ENCODE data around the gene SH3RF2. TPM values are rescaled to one million over a fixed set of nuclear protein-coding genes. Genes with fewer than 3 reads are reported as not detected.

SH3RF2 gene
- total RNA-seq, 2 experiments from 2014 or later, result not detected

DNA sequence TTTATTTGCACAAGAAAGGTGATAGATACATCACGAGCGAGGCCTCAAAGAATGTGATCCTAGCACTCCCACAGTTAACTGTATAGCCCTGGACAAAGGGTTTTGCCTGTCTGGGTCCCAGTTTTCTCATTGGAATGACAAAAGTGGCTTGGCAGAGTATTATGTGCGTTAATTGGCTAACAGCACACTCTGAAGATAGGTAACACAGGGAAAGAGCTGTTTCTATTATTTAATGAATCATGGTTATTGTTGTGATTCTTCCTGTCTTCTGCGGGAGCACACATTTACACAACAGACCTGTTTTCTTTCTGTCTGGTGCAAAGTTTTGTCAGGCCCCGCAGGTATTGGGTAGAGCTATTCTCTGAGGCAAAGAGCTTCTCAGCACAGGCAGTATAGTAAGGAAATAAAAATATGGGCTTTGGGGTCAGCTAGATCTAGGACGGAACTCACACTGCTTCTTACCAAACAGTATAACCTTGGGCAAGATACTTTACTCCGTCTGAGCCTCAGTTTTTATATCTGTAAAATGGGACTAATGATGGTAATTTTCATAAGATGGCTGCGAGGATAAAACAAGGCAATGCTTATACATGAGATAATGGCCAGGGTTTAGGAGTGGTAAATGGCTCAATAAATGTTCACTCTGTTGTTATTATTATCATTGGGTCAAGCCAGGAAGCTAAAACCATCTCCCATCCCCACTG, 90.1 kb downstream of the SH3RF2 start:
- POLR2A ChIA-PET, result no interaction called here
- CTCF ChIA-PET, result no interaction called here

DNA sequence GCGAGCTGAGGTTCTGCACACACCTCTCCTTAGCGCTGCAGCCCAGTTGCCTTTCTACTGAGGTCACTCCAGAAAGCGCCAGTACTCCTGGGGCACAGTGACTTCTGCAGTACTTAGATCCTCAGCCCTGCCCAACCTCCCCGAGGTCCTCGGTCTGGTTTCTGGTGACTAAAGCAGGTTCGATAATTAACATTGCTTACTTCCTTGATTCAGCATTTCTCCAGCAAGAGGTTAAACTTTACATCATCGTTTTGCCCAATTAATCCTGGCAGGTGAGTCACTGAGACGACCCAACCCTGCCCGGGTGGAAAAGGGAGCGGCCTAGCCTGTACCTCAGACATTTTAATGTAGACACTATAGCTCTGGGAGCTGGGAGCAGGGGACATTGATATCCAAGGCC, 91.4 kb downstream of the SH3RF2 start:
- POLR2A ChIA-PET, result no interaction called here
- CTCF ChIA-PET, result no interaction called here

DNA sequence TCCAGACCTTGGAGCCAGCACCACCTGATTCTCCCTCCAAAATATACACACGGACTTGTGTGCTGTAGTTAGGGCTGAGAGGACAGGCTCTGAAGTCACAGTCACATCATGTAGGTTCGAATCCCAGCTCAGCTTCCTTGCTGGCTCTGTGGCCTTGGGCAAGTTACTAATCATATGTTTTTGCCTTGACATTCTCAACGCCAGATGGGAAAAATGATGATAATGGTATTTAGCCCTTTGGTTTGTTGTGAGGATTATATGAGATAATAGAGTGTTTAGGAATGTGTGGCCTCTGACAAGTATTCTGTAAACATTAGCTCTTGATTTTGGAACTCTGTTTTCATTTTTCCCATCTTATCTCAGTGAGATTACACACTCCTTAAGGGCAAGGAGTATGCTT, 96.5 kb downstream of the SH3RF2 start:
- ChIA-PET POLR2A (interaction anchor here (0.6 kb wide), 1 partner anchor 82 kb away, joined by 3 read pairs; no protein-coding TSS in a partner anchor), CTCF (interaction anchor here (0.6 kb wide), 1 partner anchor 1066 kb away, joined by 3 read pairs; no protein-coding TSS in a partner anchor)

DNA sequence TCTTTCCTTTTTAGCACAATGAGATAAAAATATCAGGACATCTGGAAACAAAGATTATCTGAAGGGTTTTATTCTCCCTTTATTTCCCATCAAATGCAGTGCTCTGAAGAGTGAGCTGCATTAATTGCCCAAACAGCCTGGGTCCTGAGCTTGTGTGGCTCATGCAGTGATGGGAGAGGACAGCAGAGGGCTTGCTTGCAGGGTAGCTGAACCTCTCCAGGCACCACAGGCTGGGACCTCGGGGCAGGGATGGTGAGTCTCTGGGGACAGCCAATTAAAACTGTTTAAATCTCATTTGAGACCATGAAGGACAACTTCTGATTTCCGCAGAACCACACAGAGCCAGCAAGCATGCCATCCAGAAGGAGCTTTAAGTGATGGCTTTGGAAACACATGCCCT, 97.7 kb downstream of the SH3RF2 start:
- CTCF ChIA-PET, result no interaction called here
- POLR2A ChIA-PET, result no interaction called here

DNA sequence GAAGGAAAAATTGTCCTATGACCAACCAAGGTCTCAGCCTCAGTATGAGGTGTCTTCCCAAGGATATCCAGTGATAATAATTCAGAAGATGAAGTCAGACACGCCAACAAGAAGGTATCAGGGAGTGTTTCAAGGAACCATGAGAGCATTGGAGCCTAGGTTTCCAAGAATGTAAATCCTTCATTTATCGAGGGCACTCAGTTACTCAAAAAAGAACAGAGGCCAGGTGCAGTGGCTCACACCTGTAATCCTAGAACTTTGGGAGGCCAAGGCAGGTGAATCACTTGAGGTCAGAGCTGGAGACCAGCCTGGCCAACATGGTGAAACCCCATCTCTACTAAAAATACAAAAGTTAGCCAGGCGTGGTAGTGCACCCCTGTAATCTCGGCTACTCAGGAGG, 98.2 kb downstream of the SH3RF2 start:
- POLR2A ChIA-PET, result no interaction called here
- CTCF ChIA-PET, result no interaction called here

DNA sequence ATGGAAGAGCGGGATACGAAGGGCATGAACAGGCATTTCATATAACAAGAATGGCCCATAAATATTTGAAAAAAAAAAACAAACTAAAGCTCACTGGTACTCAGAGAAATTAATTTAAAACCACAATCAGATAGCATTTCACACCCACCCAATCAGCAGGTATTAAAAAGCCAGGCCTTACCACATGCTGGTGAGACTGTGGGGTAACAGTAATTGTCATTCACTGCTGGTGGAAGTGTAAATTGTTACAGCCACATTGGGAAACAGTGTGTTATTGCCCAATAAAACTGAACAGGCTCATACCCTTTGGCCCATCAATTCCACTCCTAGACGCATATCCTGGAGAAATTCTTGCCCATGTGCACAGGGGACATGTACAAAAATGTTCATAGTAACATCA, 103.0 kb downstream of the SH3RF2 start:
- CTCF ChIA-PET, result no interaction called here
- POLR2A ChIA-PET, result no interaction called here

DNA sequence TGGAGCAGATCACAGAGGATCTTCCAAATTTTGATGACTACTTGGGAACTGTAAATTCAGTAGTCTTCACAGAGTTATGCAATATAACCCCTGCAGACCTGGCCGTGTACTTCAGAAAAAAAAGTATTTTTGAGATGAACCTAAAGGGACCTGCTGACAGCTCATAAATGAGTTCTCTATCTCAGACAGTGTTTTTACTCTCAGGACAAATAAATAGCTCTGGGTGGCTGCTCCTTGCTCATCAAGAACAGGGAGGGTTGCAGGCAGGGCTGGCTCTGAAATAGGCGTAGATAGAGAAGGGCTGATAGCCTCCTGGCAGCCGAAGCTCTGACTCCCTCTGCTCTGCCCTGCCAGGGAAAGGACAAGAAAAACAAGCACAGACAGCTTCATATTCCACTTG, 104.1 kb downstream of the SH3RF2 start:
- ChIA-PET CTCF (interaction anchor here (1.1 kb wide), 1 partner anchor 210 kb away, joined by 3 read pairs; no protein-coding TSS in a partner anchor), POLR2A (no interaction called here)

DNA sequence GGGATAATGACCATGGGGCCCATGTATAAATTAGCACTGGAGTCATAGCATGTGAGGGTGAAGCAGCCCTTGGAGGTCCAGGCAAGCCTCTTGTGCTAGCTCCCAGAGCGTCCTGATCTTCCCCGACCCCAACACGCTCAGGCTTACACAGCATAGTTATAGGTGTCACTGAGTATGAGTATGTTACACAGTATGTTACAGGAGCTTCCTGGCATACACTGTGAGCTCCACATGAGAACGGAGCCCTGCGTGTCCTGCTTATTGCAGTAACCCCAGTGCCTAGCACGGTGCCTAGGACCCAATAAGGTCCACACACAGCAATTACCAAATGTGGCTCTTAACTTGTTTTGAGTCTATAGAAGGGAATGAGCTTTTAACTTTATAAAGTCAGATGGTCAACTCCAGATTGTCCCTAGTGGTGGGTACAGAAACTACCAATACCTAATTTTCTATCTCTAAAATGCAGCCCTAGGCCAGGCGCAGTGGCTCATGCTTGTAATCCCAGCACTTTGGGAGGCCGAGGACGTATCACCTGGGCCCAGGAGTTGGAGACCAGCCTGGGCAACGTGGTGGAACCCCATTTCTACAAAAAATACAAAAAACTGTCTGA, 104.9 kb downstream of the SH3RF2 start:
- ChIA-PET CTCF (interaction anchor here (1.1 kb wide), 1 partner anchor 211 kb away, joined by 3 read pairs; no protein-coding TSS in a partner anchor), POLR2A (no interaction called here)

DNA sequence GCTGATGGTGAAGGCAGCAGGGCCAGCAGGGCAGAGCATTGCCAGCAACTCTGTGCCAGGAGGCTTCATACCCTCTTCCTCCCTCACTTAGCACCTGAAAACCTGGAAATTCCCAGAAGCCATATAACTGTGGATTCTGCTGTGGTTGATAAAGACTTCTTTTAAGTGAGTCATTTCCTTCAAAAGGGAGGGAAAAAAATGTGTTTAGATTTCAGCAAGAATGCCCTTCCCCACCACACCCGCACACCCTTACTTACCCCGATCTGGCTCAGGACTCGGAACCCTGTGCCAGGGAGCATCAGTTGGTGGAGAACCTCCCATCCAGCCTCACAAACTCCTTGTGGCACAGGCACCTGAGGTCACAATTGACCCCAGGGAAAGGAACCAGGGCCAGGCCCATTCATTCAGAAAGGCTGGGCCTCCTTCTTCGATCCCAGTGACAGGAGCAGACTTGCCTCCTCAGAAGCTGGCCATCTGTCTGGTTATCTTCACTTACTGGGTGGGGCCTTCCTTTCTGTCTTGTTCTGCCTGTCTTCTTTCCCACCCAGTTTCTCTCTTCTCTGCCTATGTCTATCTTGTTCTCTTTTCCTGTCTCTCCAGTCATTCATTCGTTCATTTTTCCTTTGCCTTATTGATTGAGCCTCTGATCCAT, 106.4 kb downstream of the SH3RF2 start:
- POLR2A ChIA-PET, result no interaction called here
- CTCF ChIA-PET, result no interaction called here

DNA sequence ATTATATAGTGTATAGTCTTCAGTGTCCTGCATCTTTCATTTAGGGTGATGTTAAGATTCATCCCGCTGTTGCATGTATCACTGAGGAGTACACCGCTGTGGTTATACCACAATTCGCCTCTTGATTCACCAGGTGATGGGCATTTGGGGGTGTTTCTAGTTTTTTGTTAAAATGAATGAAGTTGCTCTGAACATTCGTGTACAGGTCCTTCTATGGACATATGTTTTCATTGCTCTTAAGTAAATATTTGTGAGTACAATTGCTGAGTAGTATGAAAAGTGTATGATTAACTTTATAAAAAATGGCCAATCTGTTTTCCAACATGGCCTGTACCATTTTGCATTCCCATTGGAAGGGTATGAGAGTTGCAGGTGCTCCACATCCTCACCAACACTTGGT, 107.3 kb downstream of the SH3RF2 start:
- ChIA-PET POLR2A (no interaction called here), CTCF (no interaction called here)

DNA sequence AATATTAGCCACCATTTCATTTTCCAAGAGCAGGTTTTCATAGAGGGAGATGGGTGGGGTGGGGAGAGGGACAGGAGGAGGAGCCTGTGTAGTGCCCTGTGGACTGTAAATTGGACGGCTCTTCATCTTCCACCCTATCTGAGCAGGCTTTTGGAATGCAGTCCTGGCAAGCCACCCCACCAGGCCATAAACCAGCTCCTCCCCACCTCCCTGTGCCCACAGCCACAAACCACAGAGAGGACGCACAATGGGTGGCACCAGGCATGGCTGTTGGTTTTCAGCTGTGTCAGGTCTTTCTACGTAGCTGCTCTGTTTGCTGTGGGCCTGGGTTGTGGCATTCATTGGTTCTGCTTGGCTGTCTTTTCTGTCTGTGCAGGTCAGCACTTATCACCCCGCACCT, 111.0 kb downstream of the SH3RF2 start:
- CTCF ChIA-PET, result interaction anchor here (0.6 kb wide), 1 partner anchor 112 kb away, joined by 4 read pairs; no protein-coding TSS in a partner anchor
- POLR2A ChIA-PET, result no interaction called here

DNA sequence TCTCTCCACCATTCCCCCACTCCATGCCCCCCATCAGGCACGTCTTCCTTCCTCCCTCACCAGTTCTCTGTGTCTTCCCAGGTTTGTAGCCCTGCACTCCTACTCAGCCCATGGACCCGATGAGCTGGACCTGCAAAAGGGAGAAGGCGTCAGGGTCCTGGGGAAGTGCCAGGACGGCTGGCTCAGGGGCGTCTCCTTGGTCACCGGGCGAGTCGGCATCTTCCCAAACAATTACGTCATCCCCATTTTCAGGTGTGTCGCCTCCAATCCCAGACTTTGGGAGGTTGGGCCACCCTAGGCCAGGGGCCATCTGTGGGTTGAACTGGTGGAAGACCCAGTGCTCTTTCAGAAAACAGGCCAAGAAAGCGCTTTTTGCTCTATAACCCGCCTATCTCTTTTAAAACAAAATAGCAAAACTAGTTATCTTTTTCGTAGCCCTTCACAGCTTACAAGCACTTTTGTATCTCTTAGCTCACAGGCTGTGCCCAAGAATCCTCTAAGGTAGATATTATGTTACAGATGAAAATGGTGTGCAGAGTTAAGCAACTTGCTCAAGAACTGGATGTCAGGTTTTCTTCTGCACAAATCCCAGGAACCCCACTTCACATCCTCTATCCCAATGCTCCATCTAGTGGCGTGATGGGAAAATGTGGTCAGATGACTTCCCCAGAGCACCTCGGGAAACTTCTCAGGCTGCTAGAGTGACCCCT, 112.8 kb downstream of the SH3RF2 start:
- ChIA-PET CTCF (interaction anchor here (1.3 kb wide), 1 partner anchor 1845 kb away, joined by 3 read pairs; no protein-coding TSS in a partner anchor), POLR2A (no interaction called here)

DNA sequence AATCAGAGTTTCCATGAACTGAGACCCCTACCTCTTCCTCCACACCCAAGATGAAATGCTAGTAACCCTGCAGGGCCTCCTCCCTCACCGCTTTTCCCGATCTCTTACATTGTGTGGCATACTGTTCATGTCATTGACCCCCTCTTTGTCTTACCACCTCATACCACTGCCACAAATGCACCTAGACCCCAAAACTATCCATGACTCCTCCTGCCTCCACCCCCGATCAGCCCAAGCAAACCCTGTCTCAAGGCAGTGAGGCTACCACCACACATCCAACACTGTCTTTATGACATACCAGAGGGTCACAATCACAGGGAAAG, 113.3 kb downstream of the SH3RF2 start:
- ChIA-PET POLR2A (no interaction called here), CTCF (no interaction called here)

DNA sequence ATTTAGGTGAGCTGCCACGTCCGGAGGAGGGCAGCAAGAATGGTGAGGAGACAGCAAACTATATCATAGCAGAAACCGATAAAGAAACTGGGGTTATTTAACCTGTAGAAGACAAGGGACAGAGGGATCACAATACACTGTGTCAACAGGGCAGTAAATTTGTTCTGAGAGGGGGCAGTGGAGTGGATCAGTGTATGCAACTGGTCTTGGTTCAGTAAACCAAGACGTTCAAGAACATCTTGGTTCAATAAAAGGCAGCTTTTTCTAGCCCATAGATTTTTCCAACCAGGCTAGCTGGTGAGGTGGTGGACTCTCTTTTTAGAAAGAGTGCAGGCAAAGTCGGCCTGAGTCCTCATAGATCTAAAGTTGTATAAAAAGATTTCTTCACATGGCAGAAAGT, 113.7 kb downstream of the SH3RF2 start:
- POLR2A ChIA-PET, result no interaction called here
- CTCF ChIA-PET, result no interaction called here

DNA sequence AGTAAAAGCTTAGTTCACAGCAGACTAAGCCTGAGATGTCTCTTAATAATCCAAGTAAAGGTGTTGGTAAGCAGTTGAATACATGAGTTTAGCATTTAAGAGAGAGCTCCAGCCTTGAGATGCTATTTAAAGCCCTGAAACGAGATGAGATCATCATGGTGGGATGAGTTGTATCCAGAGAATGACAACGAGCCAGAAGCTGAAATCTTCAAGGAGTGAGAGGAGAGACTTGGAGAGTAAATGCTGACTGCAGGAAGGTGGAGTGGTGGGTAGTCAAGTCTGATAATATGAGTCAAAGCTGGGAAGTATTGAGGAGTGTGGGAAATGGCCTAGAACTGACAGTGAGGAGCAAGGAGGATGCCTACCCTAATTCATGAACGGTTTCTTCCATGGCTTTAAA, 115.3 kb downstream of the SH3RF2 start:
- ChIA-PET CTCF (no interaction called here), POLR2A (no interaction called here)

DNA sequence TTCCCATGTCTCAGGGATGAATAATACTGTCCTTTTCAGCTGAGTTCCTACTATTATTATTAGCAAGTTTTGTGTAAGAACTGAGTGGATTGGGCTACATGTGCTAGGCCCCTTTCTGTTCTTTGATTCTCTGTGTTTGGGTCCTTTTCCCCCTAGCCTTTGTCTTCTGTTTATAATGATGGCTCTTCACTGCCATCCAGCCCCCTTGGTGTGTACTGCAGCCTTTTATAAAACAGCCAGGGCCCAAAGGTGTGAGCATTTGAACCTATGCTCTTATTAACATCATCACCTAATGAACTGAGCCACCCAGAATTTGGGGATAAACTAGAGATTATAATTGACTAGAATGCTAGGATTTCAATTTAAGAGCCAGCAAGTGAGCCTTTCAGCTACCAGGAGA, 116.4 kb downstream of the SH3RF2 start:
- CTCF ChIA-PET, result no interaction called here
- POLR2A ChIA-PET, result no interaction called here

DNA sequence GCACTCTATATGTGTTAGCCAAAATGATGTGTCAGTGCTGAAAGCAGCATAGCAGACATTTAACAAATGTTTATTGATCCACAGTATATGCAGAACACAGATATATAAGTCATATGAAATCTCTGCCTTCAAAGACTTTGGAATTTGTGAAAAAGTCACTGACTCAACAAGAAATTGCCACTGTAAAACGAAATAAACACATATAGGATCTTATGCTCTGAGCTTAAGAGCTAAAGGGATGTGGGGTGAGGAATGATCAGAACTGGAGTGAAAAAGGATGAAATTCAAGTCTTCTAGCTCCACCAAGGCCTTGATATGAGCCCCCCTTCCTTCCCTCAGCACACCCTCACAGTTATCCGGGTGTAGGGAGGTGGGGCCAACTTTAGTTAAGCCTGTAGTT, 119.1 kb downstream of the SH3RF2 start:
- ChIA-PET CTCF (no interaction called here), POLR2A (no interaction called here)

DNA sequence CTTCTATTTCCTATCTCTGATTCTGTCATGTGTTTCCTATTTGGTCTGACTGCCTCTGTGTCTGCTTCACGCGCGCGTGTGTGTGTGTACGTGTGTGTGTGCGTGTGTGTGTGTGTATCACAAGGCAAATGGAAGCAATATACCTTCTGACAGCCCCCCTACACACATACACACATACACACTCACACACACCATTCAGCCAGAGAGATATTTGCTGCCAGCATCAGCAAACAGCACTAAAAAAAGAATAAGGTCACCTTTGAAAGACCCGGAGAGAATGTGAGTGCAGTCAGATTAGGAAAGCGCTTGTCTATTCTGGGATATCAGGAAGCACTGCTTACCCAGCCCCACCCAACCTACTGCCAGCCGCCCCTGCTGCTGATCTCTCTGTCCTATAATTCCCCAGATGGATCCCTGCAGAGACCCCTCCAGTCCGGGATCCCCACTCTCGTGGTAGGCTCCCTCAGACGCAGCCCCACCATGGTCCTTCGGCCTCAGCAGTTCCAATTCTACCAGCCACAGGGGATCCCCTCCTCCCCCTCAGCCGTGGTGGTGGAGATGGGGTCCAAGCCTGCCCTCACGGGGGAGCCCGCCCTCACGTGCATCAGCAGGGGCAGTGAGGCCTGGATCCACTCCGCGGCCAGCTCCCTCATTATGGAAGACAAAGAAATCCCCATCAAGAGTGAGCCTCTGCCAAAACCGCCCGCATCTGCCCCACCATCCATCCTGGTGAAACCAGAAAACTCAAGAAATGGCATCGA, 123.3 kb downstream of the SH3RF2 start:
- POLR2A ChIA-PET, result no interaction called here
- CTCF ChIA-PET, result no interaction called here

DNA sequence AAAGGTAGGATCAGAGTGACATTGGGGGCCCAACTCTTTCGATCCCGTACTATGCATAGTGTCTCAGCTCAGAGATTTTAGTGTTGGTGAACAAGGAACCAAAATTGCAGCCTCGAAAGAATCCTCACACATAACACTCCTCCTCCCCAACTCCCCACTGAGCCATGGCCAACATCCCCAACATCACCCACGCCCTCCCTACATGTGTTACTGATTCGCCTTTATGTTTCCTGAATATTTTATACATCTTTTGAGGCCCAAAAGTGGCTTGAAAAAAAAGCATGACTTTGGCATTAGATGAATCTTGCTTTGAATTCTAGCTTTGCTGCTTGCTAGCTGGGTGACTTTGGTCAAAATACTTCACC, 123.8 kb downstream of the SH3RF2 start:
- CTCF ChIA-PET, result interaction anchor here (0.7 kb wide), 1 partner anchor 42 kb away, joined by 3 read pairs; no protein-coding TSS in a partner anchor
- POLR2A ChIA-PET, result no interaction called here

DNA sequence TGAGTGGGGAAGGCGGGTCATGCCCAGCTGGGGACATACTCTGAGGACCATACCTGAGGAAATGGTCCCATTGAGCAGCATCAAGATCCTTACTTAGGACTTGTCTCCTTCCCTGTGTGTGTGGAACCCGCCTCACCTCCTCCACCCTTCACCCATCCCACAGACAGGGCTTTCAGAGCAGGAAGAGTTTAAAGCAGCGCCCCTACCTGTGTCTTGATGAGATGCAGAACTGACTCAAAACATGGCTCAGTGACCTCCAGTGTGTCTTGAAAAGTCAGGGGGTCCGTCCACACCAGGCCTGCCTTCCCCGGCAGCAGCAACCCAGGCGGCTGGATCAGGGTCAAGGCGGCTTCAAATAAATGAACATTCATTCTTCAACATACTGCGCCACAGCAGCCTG, 130.6 kb downstream of the SH3RF2 start:
- ChIA-PET POLR2A (no interaction called here), CTCF (no interaction called here)
